Liver (tissue), 9 donors: ENCODE results near the gene HAPLN2. TPM values are rescaled to one million over a fixed set of nuclear protein-coding genes. Genes with fewer than 3 reads are reported as not detected.

Experiments
- DNase-seq: peaks from one replicate; pipeline ENCODE4 v3.0.0-alpha.2; 2017; ENCODE audit warnings: low spot score
- H3K27ac ChIP-seq, 2 donors: one replicate each; pipeline ENCODE4 v1.7.0; 2013; ENCODE audit warnings: inconsistent platforms in 2 of 2, low read length in 2 of 2, control low read depth in 1 of 2, low read depth in 1 of 2, mild to moderate bottlenecking in 1 of 2
- H3K27me3 ChIP-seq, 4 donors: one replicate each; pipeline versions ENCODE4 v1.6.1 to v1.7.0; 2013; ENCODE audit warnings: low read length in 3 of 4, inconsistent platforms in 1 of 4, mild to moderate bottlenecking in 1 of 4, moderate library complexity in 1 of 4; ENCODE audit not compliant: control insufficient read depth in 4 of 4, insufficient read depth in 4 of 4
- H3K36me3 ChIP-seq, 4 donors: one replicate each; pipeline versions ENCODE4 v1.6.1 to v1.7.0; 2013; ENCODE audit warnings: low read length in 3 of 4, mild to moderate bottlenecking in 3 of 4, low read depth in 1 of 4, moderate library complexity in 1 of 4; ENCODE audit not compliant: control insufficient read depth in 4 of 4, insufficient read depth in 3 of 4
- H3K4me1 ChIP-seq, 4 donors: one replicate each; pipeline versions ENCODE4 v1.6.1 to v1.7.0; 2013; ENCODE audit warnings: low read length in 3 of 4, mild to moderate bottlenecking in 3 of 4, moderate library complexity in 1 of 4; ENCODE audit not compliant: control insufficient read depth in 4 of 4, insufficient read depth in 4 of 4
- H3K4me3 ChIP-seq, 3 donors: one replicate each; pipeline versions ENCODE4 v1.6.1 to v1.7.0; 2013; ENCODE audit warnings: low read length in 3 of 3, control low read depth in 1 of 3, low read depth in 1 of 3, mild to moderate bottlenecking in 1 of 3
- H3K9ac ChIP-seq, 2 donors: one replicate each; pipeline ENCODE4 v1.7.0; 2013; ENCODE audit warnings: low read length in 2 of 2, mild to moderate bottlenecking in 2 of 2, moderate library complexity in 2 of 2, control low read depth in 1 of 2, low read depth in 1 of 2
- H3K9me3 ChIP-seq, 4 donors: one replicate each; pipeline versions ENCODE4 v1.6.1 to v1.7.0; 2013; ENCODE audit warnings: low read length in 3 of 4; ENCODE audit not compliant: control insufficient read depth in 4 of 4
- ATF3 ChIP-seq: IDR thresholded peaks from 2 replicates; pipeline ENCODE4 v1.6.1; 2016; ENCODE audit warnings: antibody characterized with exemption
- CTCF ChIP-seq: fragments of 150-350 bp; IDR thresholded peaks from 2 replicates; pipeline ENCODE4 v1.5.1; 2017; ENCODE audit warnings: improper control_type of control experiment, low read depth, low read length; ENCODE audit not compliant: missing input control
- EGR1 ChIP-seq, 2 donors: IDR thresholded peaks; 2 replicates each; pipeline ENCODE4 v1.6.1; 2016 to 2018; ENCODE audit warnings: antibody characterized with exemption in 2 of 2, low read depth in 2 of 2
- FOXA1 ChIP-seq: IDR thresholded peaks from 2 replicates; pipeline ENCODE4 v1.6.1; 2016; ENCODE audit warnings: antibody characterized with exemption
- FOXA2 ChIP-seq: IDR thresholded peaks from 2 replicates; pipeline ENCODE4 v1.6.1; 2016; ENCODE audit warnings: antibody characterized with exemption
- GABPA ChIP-seq, 2 donors: IDR thresholded peaks in 1 of 2; conservative IDR thresholded peaks in 1 of 2; 2 replicates each; pipeline ENCODE4 v1.6.1; 2016; ENCODE audit warnings: antibody characterized with exemption in 2 of 2, mild to moderate bottlenecking in 1 of 2, moderate library complexity in 1 of 2
- HNF4A ChIP-seq, 2 donors: conservative IDR thresholded peaks; 2 replicates each; pipeline ENCODE4 v1.6.1; 2016; ENCODE audit warnings: antibody characterized with exemption in 2 of 2, mild to moderate bottlenecking in 2 of 2
- HNF4G ChIP-seq: IDR thresholded peaks from 2 replicates; pipeline ENCODE4 v1.6.1; 2016; ENCODE audit warnings: antibody characterized with exemption
- JUND ChIP-seq, 2 donors: IDR thresholded peaks; 2 replicates each; pipeline ENCODE4 v1.6.1; 2016; ENCODE audit warnings: antibody characterized with exemption in 2 of 2
- MAX ChIP-seq: IDR thresholded peaks from 2 replicates; pipeline ENCODE4 v1.6.1; 2016; ENCODE audit warnings: antibody characterized with exemption
- NR2F2 ChIP-seq: IDR thresholded peaks from 2 replicates; pipeline ENCODE4 v1.6.1; 2016; ENCODE audit warnings: antibody characterized with exemption
- RAD21 ChIP-seq, 2 donors: IDR thresholded peaks; 2 replicates each; pipeline ENCODE4 v1.6.1; 2016; ENCODE audit warnings: antibody characterized with exemption in 2 of 2, mild to moderate bottlenecking in 2 of 2
- REST ChIP-seq: IDR thresholded peaks from 2 replicates; pipeline ENCODE4 v1.6.1; 2016; ENCODE audit warnings: antibody characterized with exemption, mild to moderate bottlenecking
- RXRA ChIP-seq, 2 donors: IDR thresholded peaks; 2 replicates each; pipeline ENCODE4 v1.6.1; 2017 to 2018; ENCODE audit warnings: antibody characterized with exemption in 2 of 2, mild to moderate bottlenecking in 1 of 2
- SP1 ChIP-seq: IDR thresholded peaks from 2 replicates; pipeline ENCODE4 v1.6.1; 2018; ENCODE audit warnings: antibody characterized with exemption, mild to moderate bottlenecking
- TAF1 ChIP-seq: conservative IDR thresholded peaks from 2 replicates; pipeline ENCODE4 v1.6.1; 2016; ENCODE audit warnings: antibody characterized with exemption, mild to moderate bottlenecking
- YY1 ChIP-seq: IDR thresholded peaks from 2 replicates; pipeline ENCODE4 v1.6.1; 2016; ENCODE audit warnings: antibody characterized with exemption, mild to moderate bottlenecking
- WGBS: extraction: QIAGEN DNeasy Blood & Tissue Kit; methylation state at CpG from one replicate; pipeline ENCODE4 v1.1.7; 2013; 5-methylcytosine and 5-hydroxymethylcytosine counted together
- polyA plus RNA-seq, 2 donors: library from polyadenylated mRNA; stranded (reverse) in 1 of 2; unstranded in 1 of 2; fragments of 200-250 nt in 1 of 2; fragments of >200 nt in 1 of 2; fragmentation: Nextera tagmentation in 1 of 2; extraction: Ambion mirVana in 1 of 2; gene quantifications; one replicate each; pipeline versions ENCODE4 v1.2.1 to v1.2.3, GENCODE V29; 2013 to 2015
- total RNA-seq, 2 donors: library from RNA; depleted of rRNA; stranded (reverse); fragments of >200 nt; gene quantifications; one replicate each; pipeline ENCODE4 v1.2.3, GENCODE V29; 2014
- donor health status: healthy.
- donor health status: healthy.
- donor health status: healthy.
- donor health status: healthy.
- donor health status: healthy.

HAPLN2 gene
- total and polyA plus RNA-seq, 4 donors, result 0.03 to 0.08 TPM; not detected in 2

- no peak for DNase-seq
- Histone ChIP-seq H3K9ac (no peak overlapping the region), H3K4me3 (no peak overlapping the region), H3K27ac (no peak overlapping the region), H3K9me3 (no peaks in the 10 kb centered on the region), H3K4me1 (peaks cover 0 to 26% (median 0%) of the 10 kb centered on the region in 4 donors), H3K27me3 (no peaks in the 10 kb centered on the region), H3K36me3 (no peaks in the 10 kb centered on the region)
- WGBS, result 95% methylated on average over 2 of the region's 2 CpGs
- TF ChIP-seq NR2F2 (no peak), GABPA (IDR thresholded peaks at IDR 0.05 in 1 of 2, conservative IDR thresholded peaks at IDR 0.05 in 1 of 2) (no peak), MAX (no peak), RXRA (IDR thresholded peaks at IDR 0.05) (no peak), CTCF (no peak), HNF4G (no peak), TAF1 (no peak), ATF3 (no peak), YY1 (no peak), HNF4A (conservative IDR thresholded peaks at IDR 0.05) (no peak), RAD21 (IDR thresholded peaks at IDR 0.05) (no peak), FOXA1 (no peak), SP1 (no peak), JUND (IDR thresholded peaks at IDR 0.05) (no peak), REST (no peak), FOXA2 (no peak), EGR1 (IDR thresholded peaks at IDR 0.05; ENCODE audit: low read depth in 2 of 2) (no peak)
Observed at GRCh38 chr1:156671804-156672203, 52.6 kb downstream of the HAPLN2 start.

GRCh38 chr1:156673387-156674121 is 54.3 kb downstream of the HAPLN2 start:
- H3K27me3 ChIP-seq, result peaks cover 0 to 6% (median 3%) of the 10 kb centered on the region in 4 donors
- TF ChIP-seq RXRA (IDR thresholded peaks at IDR 0.05) (peak in 1 of 2 donors; percentile 36), ATF3 (no peak)
- no peaks in the 10 kb centered on the region for H3K36me3 ChIP-seq
- peaks cover 0 to 20% (median 5%) of the 10 kb centered on the region in 4 donors for H3K4me1 ChIP-seq
- H3K9ac ChIP-seq, result no peak overlapping the region
- DNase-seq, result no peak
- H3K9me3 ChIP-seq, result no peaks in the 10 kb centered on the region
- 60% methylated on average over 8 of the region's 8 CpGs for WGBS
- no peak overlapping the region for H3K4me3 ChIP-seq
- H3K27ac ChIP-seq, result no peak overlapping the region

Other genes with a start within 250 kb of the HAPLN2 start
- gene MEF2D, start 118.6 kb upstream of the HAPLN2 start, total RNA-seq, result 1 to 10 TPM; 5.2 to 5.7 TPM
- gene MEF2D, start 118.6 kb upstream of the HAPLN2 start, polyA plus RNA-seq, result 1 to 10 TPM; 3.4 to 7.6 TPM
- 1 to 10 TPM in 1 of 2 donors, under 1 TPM in 1; under 0.01 to 8.5 TPM for gene IQGAP3, start 46.9 kb upstream of the HAPLN2 start, total RNA-seq
- under 1 TPM; 0.11 to 0.75 TPM for gene IQGAP3, start 46.9 kb upstream of the HAPLN2 start, polyA plus RNA-seq
- gene TTC24, start 39.7 kb upstream of the HAPLN2 start, total RNA-seq, result under 1 TPM; 0.08 to 0.14 TPM
- under 1 TPM in 1 of 2 donors, not detected in 1; 0.10 TPM for gene TTC24, start 39.7 kb upstream of the HAPLN2 start, polyA plus RNA-seq
- gene NAXE, start 27.6 kb upstream of the HAPLN2 start, total RNA-seq, result 10 to 100 TPM; 20.6 to 35.0 TPM
- gene NAXE, start 27.6 kb upstream of the HAPLN2 start, polyA plus RNA-seq, result 10 to 100 TPM; 58.9 to 73.8 TPM
- 10 to 100 TPM in 1 of 2 donors, 1 to 10 TPM in 1; 7.6 to 18.7 TPM for gene GPATCH4, start 17.9 kb upstream of the HAPLN2 start, total RNA-seq
- 10 to 100 TPM; 13.8 to 23.6 TPM for gene GPATCH4, start 17.9 kb upstream of the HAPLN2 start, polyA plus RNA-seq
- not detected for gene BCAN, start 22.7 kb downstream of the HAPLN2 start, total RNA-seq
- under 1 TPM in 1 of 2 donors, not detected in 1; 0.02 TPM for gene BCAN, start 22.7 kb downstream of the HAPLN2 start, polyA plus RNA-seq
- 1 to 10 TPM; 1.4 to 2.5 TPM for gene NES, start 58.0 kb downstream of the HAPLN2 start, total RNA-seq
- 1 to 10 TPM in 1 of 2 donors, under 1 TPM in 1; 0.15 to 3.1 TPM for gene NES, start 58.0 kb downstream of the HAPLN2 start, polyA plus RNA-seq
- under 1 TPM in 1 of 2 donors, not detected in 1; 0.14 TPM for gene CRABP2, start 86.2 kb downstream of the HAPLN2 start, total RNA-seq
- gene CRABP2, start 86.2 kb downstream of the HAPLN2 start, polyA plus RNA-seq, result under 1 TPM in 1 of 2 donors, not detected in 1; 0.22 TPM
- gene METTL25B, start 109.1 kb downstream of the HAPLN2 start, total RNA-seq, result 10 to 100 TPM in 1 of 2 donors, 1 to 10 TPM in 1; 6.9 to 13.5 TPM
- 10 to 100 TPM; 10.2 to 12.7 TPM for gene METTL25B, start 109.1 kb downstream of the HAPLN2 start, polyA plus RNA-seq
- 1 to 10 TPM; 5.6 to 7.5 TPM for gene ISG20L2, start 109.4 kb downstream of the HAPLN2 start, total RNA-seq
- 1 to 10 TPM; 6.0 to 9.9 TPM for gene ISG20L2, start 109.4 kb downstream of the HAPLN2 start, polyA plus RNA-seq
- gene MRPL24, start 121.7 kb downstream of the HAPLN2 start, total RNA-seq, result 10 to 100 TPM; 26.2 to 47.4 TPM
- 100 to 1,000 TPM in 1 of 2 donors, 10 to 100 TPM in 1; 74.8 to 123 TPM for gene MRPL24, start 121.7 kb downstream of the HAPLN2 start, polyA plus RNA-seq
- gene HDGF, start 132.3 kb downstream of the HAPLN2 start, total RNA-seq, result 100 to 1,000 TPM; 120 to 148 TPM
- gene HDGF, start 132.3 kb downstream of the HAPLN2 start, polyA plus RNA-seq, result 100 to 1,000 TPM in 1 of 2 donors, 10 to 100 TPM in 1; 41.7 to 119 TPM
- gene PRCC, start 148.1 kb downstream of the HAPLN2 start, total RNA-seq, result 10 to 100 TPM in 1 of 2 donors, 1 to 10 TPM in 1; 8.8 to 10.7 TPM
- 10 to 100 TPM; 17.9 to 19.3 TPM for gene PRCC, start 148.1 kb downstream of the HAPLN2 start, polyA plus RNA-seq
- under 1 TPM; 0.14 to 0.17 TPM for gene SH2D2A, start 197.4 kb downstream of the HAPLN2 start, total RNA-seq
- under 1 TPM; 0.32 to 0.38 TPM for gene SH2D2A, start 197.4 kb downstream of the HAPLN2 start, polyA plus RNA-seq
- not detected for gene INSRR, start 239.7 kb downstream of the HAPLN2 start, total RNA-seq
- gene INSRR, start 239.7 kb downstream of the HAPLN2 start, polyA plus RNA-seq, result under 1 TPM in 1 of 2 donors, not detected in 1; 0.01 TPM
- gene NTRK1, start 241.4 kb downstream of the HAPLN2 start, total RNA-seq, result under 1 TPM; 0.14 to 0.17 TPM
- gene NTRK1, start 241.4 kb downstream of the HAPLN2 start, polyA plus RNA-seq, result under 1 TPM; 0.13 to 0.14 TPM